ENCODE results near the gene TSEN2. TPM values are rescaled to one million over a fixed set of nuclear protein-coding genes. Genes with fewer than 3 reads are reported as not detected.

Gene TSEN2
- total RNA-seq, 1 experiment from 2014 or later: 26.8 TPM

- intact Hi-C loops (cut with micrococcal nuclease; ENCODE audit: unreplicated experiment): no loop called here
- BruUV-seq (replicated peaks): no TSS peak
- Histone ChIP-seq H3K4me3 (no peak overlapping the region), H3K36me3 (ENCODE audit: low read depth) (peaks cover 32% of the 10 kb centered on the region), H3K79me2 (ENCODE audit: low read depth) (peaks cover 49% of the 10 kb centered on the region), H3K4me1 (replicated peaks; ENCODE audit: insufficient read depth) (no peaks in the 10 kb centered on the region), H4K20me1 (ENCODE audit: insufficient read depth) (peaks cover 39% of the 10 kb centered on the region), H3K27ac (no peak overlapping the region), H3K9me2 (ENCODE audit: insufficient read depth) (no peaks in the 10 kb centered on the region), H3K4me2 (no peak overlapping the region), H3K9me3 (ENCODE audit: insufficient read depth, low read depth) (no peaks in the 10 kb centered on the region), H3F3A (ENCODE audit: insufficient read depth, low read depth) (no peaks in the 10 kb centered on the region), H3K27me3 (ENCODE audit: insufficient read depth, low read depth) (no peaks in the 10 kb centered on the region), H2AFZ (no peak overlapping the region)
- TF ChIP-seq EZH2 (IDR thresholded peaks at IDR 0.05; ENCODE audit: low read depth) (no peak), CTCF (conservative IDR thresholded peaks at IDR 0.05) (no peak)
- CTCF ChIA-PET: interaction anchor here (0.5 kb wide), 1 partner anchor 227 kb away, joined by 3 read pairs; no protein-coding TSS in a partner anchor
- POLR2A ChIA-PET (ENCODE audit: unreplicated experiment): interaction anchor here (0.5 kb wide), 1 partner anchor 19 kb away, joined by 3 read pairs; no protein-coding TSS in a partner anchor
- no peak for DNase-seq
Observed at GRCh38 chr3:12568747-12569146, 84.5 kb downstream of the TSEN2 start.

GRCh38 chr3:12569836-12570235, 85.6 kb downstream of the TSEN2 start:
- ChIA-PET CTCF (no interaction called here), POLR2A (ENCODE audit: unreplicated experiment) (no interaction called here)
- BruUV-seq (replicated peaks): no TSS peak
- Histone ChIP-seq H3K79me2 (ENCODE audit: low read depth) (peaks cover 38% of the 10 kb centered on the region), H3K9me2 (ENCODE audit: insufficient read depth) (no peaks in the 10 kb centered on the region), H3F3A (ENCODE audit: insufficient read depth, low read depth) (no peaks in the 10 kb centered on the region), H3K36me3 (ENCODE audit: low read depth) (peaks cover 34% of the 10 kb centered on the region), H3K27me3 (ENCODE audit: insufficient read depth, low read depth) (no peaks in the 10 kb centered on the region), H3K4me2 (no peak overlapping the region), H3K4me3 (no peak overlapping the region), H3K9me3 (ENCODE audit: insufficient read depth, low read depth) (no peaks in the 10 kb centered on the region), H3K4me1 (replicated peaks; ENCODE audit: insufficient read depth) (no peaks in the 10 kb centered on the region), H4K20me1 (ENCODE audit: insufficient read depth) (peaks cover 33% of the 10 kb centered on the region), H3K27ac (no peak overlapping the region), H2AFZ (no peak overlapping the region)
- TF ChIP-seq CTCF (conservative IDR thresholded peaks at IDR 0.05): no peak
- TF ChIP-seq EZH2 (IDR thresholded peaks at IDR 0.05; ENCODE audit: low read depth): no peak
- no peak for DNase-seq
- intact Hi-C loops (cut with micrococcal nuclease; ENCODE audit: unreplicated experiment): no loop called here

GRCh38 chr3:12571986-12572385, 87.7 kb downstream of the TSEN2 start:
- intact Hi-C loops (cut with micrococcal nuclease; ENCODE audit: unreplicated experiment): no loop called here
- no peaks in the 10 kb centered on the region for H3K4me1 ChIP-seq (replicated peaks; ENCODE audit: insufficient read depth)

More at GRCh38 chr3:12571986-12572385, 87.7 kb downstream of the TSEN2 start:
- Histone ChIP-seq H3F3A (ENCODE audit: insufficient read depth, low read depth) (no peaks in the 10 kb centered on the region), H2AFZ (no peak overlapping the region), H3K4me3 (no peak overlapping the region), H3K79me2 (ENCODE audit: low read depth) (peaks cover 17% of the 10 kb centered on the region), H4K20me1 (ENCODE audit: insufficient read depth) (peaks cover 17% of the 10 kb centered on the region), H3K9me3 (ENCODE audit: insufficient read depth, low read depth) (no peaks in the 10 kb centered on the region), H3K27ac (no peak overlapping the region), H3K27me3 (ENCODE audit: insufficient read depth, low read depth) (no peaks in the 10 kb centered on the region), H3K4me2 (no peak overlapping the region), H3K9me2 (ENCODE audit: insufficient read depth) (no peaks in the 10 kb centered on the region), H3K36me3 (ENCODE audit: low read depth) (peaks cover 37% of the 10 kb centered on the region)
- DNase-seq: no peak
- no peak for TF ChIP-seq CTCF (conservative IDR thresholded peaks at IDR 0.05)
- no peak for TF ChIP-seq EZH2 (IDR thresholded peaks at IDR 0.05; ENCODE audit: low read depth)
- ChIA-PET CTCF (no interaction called here), POLR2A (ENCODE audit: unreplicated experiment) (interaction anchor here (0.5 kb wide), 1 partner anchor 1076 kb away, joined by 3 read pairs; no protein-coding TSS in a partner anchor)
- no TSS peak for BruUV-seq (replicated peaks)
